ENCODE data around the gene MX2.
"Not testable (repeated sequence)": the region's sequence is repeated elsewhere in the genome, so short reads cannot be mapped to it uniquely, and the experiment has no call there.

MX2 gene

DNA sequence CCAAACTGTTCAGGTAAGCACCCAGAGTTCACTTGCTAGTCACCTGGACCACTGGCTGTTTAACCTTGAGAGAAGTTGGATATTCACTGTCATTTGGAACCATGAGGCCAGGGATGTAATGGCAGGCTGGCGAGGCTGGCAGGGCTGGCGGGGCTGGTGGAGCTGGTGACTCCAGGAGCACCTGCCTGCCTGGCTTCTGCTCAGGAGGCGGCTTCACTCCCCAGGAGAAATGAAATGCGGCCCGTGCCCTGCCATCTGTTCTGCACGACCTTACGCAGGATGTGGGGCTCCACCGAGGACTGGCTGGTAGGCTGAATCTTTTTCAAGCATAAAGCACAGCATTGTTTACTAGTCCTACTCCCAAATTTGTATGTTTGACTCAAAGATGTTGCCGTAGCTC, 41.5 kb downstream of the MX2 start:
- ATAC-seq (replicated peaks; ENCODE audit: extremely low read depth, poor library complexity, severe bottlenecking) = no peak
- DNase-seq (ENCODE audit: low spot score in 2 of 2) = no peak
- Mint-ChIP-seq H3K9me3 (no peaks in the 10 kb centered on the region), H3K27me3 (no peaks in the 10 kb centered on the region), H3K4me1 (no peaks in the 10 kb centered on the region), H3K4me3 (no peak overlapping the region), H3K36me3 (ENCODE audit: insufficient read depth) (peaks cover 69% of the 10 kb centered on the region), H3K27ac (ENCODE audit: low read depth) (no peak overlapping the region)

DNA sequence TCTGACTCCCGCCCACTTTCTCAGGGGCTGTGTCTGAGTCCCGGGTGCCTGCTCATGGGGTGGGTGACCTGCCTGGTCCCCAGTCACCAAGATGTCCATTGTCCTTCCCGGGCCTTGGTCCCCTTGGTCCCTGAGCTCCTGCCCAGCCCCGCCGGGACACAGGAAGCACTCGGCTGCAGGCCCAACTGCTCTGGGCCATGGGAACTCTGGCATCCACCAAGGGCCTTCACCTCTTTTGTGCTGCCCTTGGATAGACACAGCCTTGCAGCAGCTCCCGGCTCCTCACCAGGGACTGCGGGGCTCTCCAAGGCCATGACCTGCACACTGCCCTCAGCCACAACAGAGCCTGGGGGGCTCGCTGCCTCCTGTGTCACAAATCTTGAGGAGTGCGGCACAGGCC, 42.1 kb downstream of the MX2 start:
- no peaks in the 10 kb centered on the region for H3K27me3 Mint-ChIP-seq
- no peak overlapping the region for H3K27ac Mint-ChIP-seq (ENCODE audit: low read depth)
- peaks cover 67% of the 10 kb centered on the region for H3K36me3 Mint-ChIP-seq (ENCODE audit: insufficient read depth)
- no peak overlapping the region for H3K4me3 Mint-ChIP-seq
- DNase-seq (ENCODE audit: low spot score in 2 of 2) (no peak), ATAC-seq (replicated peaks; ENCODE audit: extremely low read depth, poor library complexity, severe bottlenecking) (no peak)
- H3K9me3 Mint-ChIP-seq = no peaks in the 10 kb centered on the region
- no peaks in the 10 kb centered on the region for H3K4me1 Mint-ChIP-seq

DNA sequence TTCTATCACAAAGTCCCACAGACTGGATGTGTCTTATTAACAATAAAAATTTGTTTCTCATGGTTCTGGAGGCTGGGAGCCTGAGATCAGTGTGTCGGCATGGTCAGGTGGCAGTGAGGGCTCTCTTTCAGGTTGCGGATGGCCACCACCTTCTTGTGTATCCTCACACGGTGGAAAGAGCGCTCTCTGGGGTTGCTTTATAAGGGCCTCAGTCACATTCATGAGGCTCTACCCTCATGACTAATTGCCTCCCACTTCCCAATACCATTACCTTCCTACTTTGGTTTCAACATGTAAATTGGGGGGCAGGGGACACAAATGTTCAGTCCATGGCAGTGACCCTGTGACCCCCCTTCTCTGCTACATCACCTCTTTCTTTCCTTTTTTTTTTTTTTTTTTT, 43.5 kb downstream of the MX2 start:
- Mint-ChIP-seq H3K9me3 (no peaks in the 10 kb centered on the region), H3K27me3 (no peaks in the 10 kb centered on the region), H3K36me3 (ENCODE audit: insufficient read depth) (peaks cover 63% of the 10 kb centered on the region), H3K4me3 (no peak overlapping the region), H3K27ac (ENCODE audit: low read depth) (no peak overlapping the region), H3K4me1 (peaks cover under 1% of the 10 kb centered on the region)
- DNase-seq (ENCODE audit: low spot score in 2 of 2) (no peak), ATAC-seq (replicated peaks; ENCODE audit: extremely low read depth, poor library complexity, severe bottlenecking) (no peak)

DNA sequence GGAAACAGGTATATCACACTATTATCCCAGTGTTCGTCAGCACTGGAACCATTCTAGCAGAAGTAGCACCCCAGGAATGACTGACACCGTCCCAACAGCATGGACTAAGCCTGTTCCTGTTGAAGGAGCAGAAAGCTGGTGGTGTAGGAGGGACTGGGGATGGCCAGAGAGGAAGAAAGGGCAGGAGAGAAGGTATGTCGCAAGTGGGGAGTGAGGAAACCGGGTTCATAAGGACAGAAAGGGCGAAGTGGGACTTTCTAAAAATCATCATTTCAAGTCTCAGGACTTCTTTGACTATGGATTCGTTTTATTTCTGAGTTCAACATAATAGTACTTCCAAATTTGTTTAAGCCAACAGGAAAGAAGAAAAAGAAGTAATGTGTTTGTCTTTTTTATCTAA, 44.5 kb downstream of the MX2 start:
- peaks cover 7% of the 10 kb centered on the region for H3K4me1 Mint-ChIP-seq
- H3K36me3 Mint-ChIP-seq (ENCODE audit: insufficient read depth) = peaks cover 59% of the 10 kb centered on the region
- H3K4me3 Mint-ChIP-seq = no peak overlapping the region
- no peaks in the 10 kb centered on the region for H3K9me3 Mint-ChIP-seq
- no peaks in the 10 kb centered on the region for H3K27me3 Mint-ChIP-seq
- ATAC-seq (replicated peaks; ENCODE audit: extremely low read depth, poor library complexity, severe bottlenecking) (no peak), DNase-seq (ENCODE audit: low spot score in 2 of 2) (no peak)
- H3K27ac Mint-ChIP-seq (ENCODE audit: low read depth) = no peak overlapping the region

- H3K27ac Mint-ChIP-seq (ENCODE audit: low read depth) = no peak overlapping the region
- no peaks in the 10 kb centered on the region for H3K27me3 Mint-ChIP-seq
- DNase-seq (ENCODE audit: low spot score in 2 of 2) (no peak), ATAC-seq (replicated peaks; ENCODE audit: extremely low read depth, poor library complexity, severe bottlenecking) (no peak)
- H3K9me3 Mint-ChIP-seq = no peaks in the 10 kb centered on the region
- H3K36me3 Mint-ChIP-seq (ENCODE audit: insufficient read depth) = peaks cover 47% of the 10 kb centered on the region
- H3K4me3 Mint-ChIP-seq = no peak overlapping the region
- H3K4me1 Mint-ChIP-seq = peaks cover 11% of the 10 kb centered on the region
These were observed 46.0 kb downstream of the MX2 start for GRCh38 chr21:41407541-41408460.

GRCh38 chr21:41410361-41410760, 48.5 kb downstream of the MX2 start:
- DNase-seq (ENCODE audit: low spot score in 2 of 2) (no peak), ATAC-seq (replicated peaks; ENCODE audit: extremely low read depth, poor library complexity, severe bottlenecking) (no peak)
- no peaks in the 10 kb centered on the region for H3K27me3 Mint-ChIP-seq
- H3K36me3 Mint-ChIP-seq (ENCODE audit: insufficient read depth) = peaks cover 31% of the 10 kb centered on the region
- H3K4me1 Mint-ChIP-seq = peaks cover 11% of the 10 kb centered on the region
- H3K9me3 Mint-ChIP-seq = peaks cover 6% of the 10 kb centered on the region
- H3K27ac Mint-ChIP-seq (ENCODE audit: low read depth) = no peak overlapping the region
- H3K4me3 Mint-ChIP-seq = no peak overlapping the region

- ATAC-seq (replicated peaks; ENCODE audit: extremely low read depth, poor library complexity, severe bottlenecking) = no peak
These were observed 49.1 kb downstream of the MX2 start for GRCh38 chr21:41410767-41411448.

GRCh38 chr21:41411449-41412089, 49.7 kb downstream of the MX2 start:
- Mint-ChIP-seq H3K27ac (ENCODE audit: low read depth) (no peak overlapping the region), H3K9me3 (peaks cover 6% of the 10 kb centered on the region), H3K27me3 (no peaks in the 10 kb centered on the region), H3K36me3 (ENCODE audit: insufficient read depth) (peaks cover 24% of the 10 kb centered on the region), H3K4me1 (peaks cover 11% of the 10 kb centered on the region), H3K4me3 (no peak overlapping the region)
- ATAC-seq (replicated peaks; ENCODE audit: extremely low read depth, poor library complexity, severe bottlenecking) (no peak), DNase-seq (ENCODE audit: low spot score in 2 of 2) (no peak)

More at GRCh38 chr21:41410767-41411448, 49.1 kb downstream of the MX2 start:
- Mint-ChIP-seq H3K9me3 (peaks cover 6% of the 10 kb centered on the region), H3K27me3 (no peaks in the 10 kb centered on the region), H3K4me3 (no peak overlapping the region), H3K27ac (ENCODE audit: low read depth) (no peak overlapping the region), H3K4me1 (peaks cover 11% of the 10 kb centered on the region), H3K36me3 (ENCODE audit: insufficient read depth) (peaks cover 28% of the 10 kb centered on the region)
- DNase-seq (ENCODE audit: low spot score in 2 of 2) = no peak

DNA sequence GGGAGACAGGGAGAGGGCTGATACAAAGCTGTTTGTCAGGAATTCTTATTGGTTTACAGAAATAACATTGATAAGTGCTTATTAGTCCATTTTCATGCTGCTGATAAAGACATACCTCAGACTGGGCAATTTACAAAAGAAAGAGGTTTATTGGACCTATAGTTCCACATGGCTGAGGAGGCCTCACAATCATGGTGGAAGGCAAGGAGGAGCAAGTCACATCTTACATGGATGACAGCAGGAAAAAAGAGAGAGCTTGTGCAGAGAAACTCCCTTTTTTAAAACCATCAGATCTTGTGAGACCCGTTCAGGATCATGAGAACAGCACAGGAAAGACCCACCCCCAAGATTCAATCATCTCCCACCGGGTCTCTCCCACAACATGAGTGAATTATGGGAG, 55.7 kb downstream of the MX2 start:
- H3K4me3 Mint-ChIP-seq; H3K27ac Mint-ChIP-seq (ENCODE audit: low read depth): not testable (repeated sequence)

GRCh38 chr21:41418393-41418792, 56.6 kb downstream of the MX2 start:
- ATAC-seq (replicated peaks; ENCODE audit: extremely low read depth, poor library complexity, severe bottlenecking) = no peak
- peak overlapping the region; percentile 83 for H3K27ac Mint-ChIP-seq (ENCODE audit: low read depth)
- peaks cover 6% of the 10 kb centered on the region for H3K9me3 Mint-ChIP-seq
- H3K4me1 Mint-ChIP-seq = peaks cover 8% of the 10 kb centered on the region
- DNase-seq (ENCODE audit: low spot score in 2 of 2) = no peak
- no peaks in the 10 kb centered on the region for H3K36me3 Mint-ChIP-seq (ENCODE audit: insufficient read depth)
- no peaks in the 10 kb centered on the region for H3K27me3 Mint-ChIP-seq
- no peak overlapping the region for H3K4me3 Mint-ChIP-seq

More for the DNA sequence above, 55.7 kb downstream of the MX2 start:
- not testable (repeated sequence) for H3K27me3 Mint-ChIP-seq; H3K36me3 Mint-ChIP-seq (ENCODE audit: insufficient read depth); H3K4me1 Mint-ChIP-seq; DNase-seq (ENCODE audit: low spot score in 2 of 2); ATAC-seq (replicated peaks; ENCODE audit: extremely low read depth, poor library complexity, severe bottlenecking); H3K9me3 Mint-ChIP-seq

GRCh38 chr21:41418956-41419680, 57.3 kb downstream of the MX2 start:
- no peak for ATAC-seq (replicated peaks; ENCODE audit: extremely low read depth, poor library complexity, severe bottlenecking)
- H3K4me1 Mint-ChIP-seq = peaks cover 15% of the 10 kb centered on the region
- peaks cover 1% of the 10 kb centered on the region for H3K9me3 Mint-ChIP-seq

More at GRCh38 chr21:41418956-41419680, 57.3 kb downstream of the MX2 start:
- DNase-seq (ENCODE audit: low spot score in 2 of 2) = no peak
- no peaks in the 10 kb centered on the region for H3K36me3 Mint-ChIP-seq (ENCODE audit: insufficient read depth)
- peak overlapping the region; percentile 85 for H3K4me3 Mint-ChIP-seq
- H3K27ac Mint-ChIP-seq (ENCODE audit: low read depth) = peak overlapping the region; percentile 83
- H3K27me3 Mint-ChIP-seq = no peaks in the 10 kb centered on the region

Data from central memory CD8-positive, alpha-beta T cell (primary cell).